Tibial nerve (tissue), 4 donors: Measurements from ENCODE around the gene RAX2.

ENCODE experiments used
- CTCF ChIP-seq, 5 experiments: fragments of 200-600 bp in 3 of 5; fragments of 450-650 bp in 2 of 5; sonication (generic) in 3 of 5; IDR thresholded peaks; one replicate each; pipeline ENCODE4 v1.5.1; 2016 to 2019; ENCODE audit warnings: antibody characterized with exemption in 5 of 5, mild to moderate bottlenecking in 3 of 5, moderate library complexity in 2 of 5
- EP300 ChIP-seq, 2 donors: sonication (generic); formaldehyde crosslinking; IDR thresholded peaks; one replicate each; pipeline ENCODE4 v1.6.1; 2017; ENCODE audit warnings: antibody characterized with exemption in 2 of 2, mild to moderate bottlenecking in 1 of 2
- POLR2A ChIP-seq, 2 donors: fragments of 450-650 bp; IDR thresholded peaks; one replicate each; pipeline ENCODE4 v1.6.1; 2017; ENCODE audit warnings: antibody characterized with exemption in 2 of 2, mild to moderate bottlenecking in 2 of 2, moderate library complexity in 2 of 2

DNA sequence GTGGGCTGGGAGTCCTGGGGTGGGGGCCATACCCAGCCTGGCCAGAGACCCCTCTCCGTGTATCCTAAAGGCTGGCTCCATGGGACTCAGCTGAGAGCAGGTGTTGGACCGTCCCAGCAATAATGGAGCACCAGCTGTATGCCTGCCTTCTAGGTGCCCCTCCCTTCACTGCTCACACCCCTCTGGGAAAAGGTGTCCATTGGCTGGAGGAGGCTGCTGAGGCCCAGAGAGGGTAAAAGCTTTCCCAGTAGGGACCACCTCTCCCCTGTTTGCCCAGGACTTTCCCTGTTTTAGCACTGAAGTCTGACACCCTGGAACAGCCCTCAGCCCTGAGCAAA is 3.3 kb upstream of the RAX2 start:
- TF ChIP-seq CTCF (IDR thresholded peaks at IDR 0.05) (no peak), POLR2A (IDR thresholded peaks at IDR 0.05) (no peak), EP300 (IDR thresholded peaks at IDR 0.05) (no peak)
